Tibial nerve (tissue), 3 donors: ENCODE data around the gene DHX34.

Source experiments
- POLR2A ChIP-seq, 2 donors: fragments of 450-650 bp; IDR thresholded peaks; one replicate each; pipeline ENCODE4 v1.6.1; 2017; ENCODE audit warnings: antibody characterized with exemption in 2 of 2, mild to moderate bottlenecking in 2 of 2, moderate library complexity in 2 of 2
- TF ChIP-seq, protein P1 (sequence below), 5 experiments: fragments of 200-600 bp in 3 of 5; fragments of 450-650 bp in 2 of 5; sonication (generic) in 3 of 5; IDR thresholded peaks; one replicate each; pipeline ENCODE4 v1.5.1; 2016 to 2019; ENCODE audit warnings: antibody characterized with exemption in 5 of 5, mild to moderate bottlenecking in 3 of 5, moderate library complexity in 2 of 5

DNA sequence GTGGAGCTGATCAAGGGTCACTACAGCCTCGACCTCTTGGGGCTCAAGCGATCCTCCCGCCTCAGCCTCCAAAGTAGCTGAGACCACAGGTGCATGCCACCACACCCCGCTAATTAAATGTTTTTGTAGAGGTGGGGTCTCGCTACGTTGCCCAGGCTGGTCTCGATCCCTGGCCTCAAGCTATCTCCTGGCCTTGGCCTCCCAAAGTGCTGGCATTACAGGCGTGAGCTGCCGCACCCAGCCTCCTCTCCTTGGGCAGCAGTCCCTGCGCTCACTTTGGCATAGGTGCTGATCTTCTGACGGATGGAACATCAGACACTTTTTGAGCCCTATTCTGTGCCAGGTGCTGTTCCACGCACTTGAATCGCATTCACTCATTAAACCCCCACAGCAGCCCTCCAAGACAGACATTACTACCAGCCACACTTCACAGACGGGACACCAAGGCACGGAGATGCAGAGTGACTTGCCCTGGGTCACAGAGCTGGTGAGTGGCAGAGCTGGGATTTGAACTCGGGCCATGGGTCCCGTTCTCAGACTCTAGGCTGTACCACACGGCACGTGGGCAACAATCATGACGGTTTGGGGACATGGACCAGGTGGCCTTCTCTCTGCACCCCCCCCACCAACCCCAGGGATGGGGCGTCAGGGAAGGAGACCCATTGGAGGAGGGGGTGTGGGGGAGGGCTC is 67.0 kb downstream of the DHX34 start:
- TF ChIP-seq, protein P1, sequence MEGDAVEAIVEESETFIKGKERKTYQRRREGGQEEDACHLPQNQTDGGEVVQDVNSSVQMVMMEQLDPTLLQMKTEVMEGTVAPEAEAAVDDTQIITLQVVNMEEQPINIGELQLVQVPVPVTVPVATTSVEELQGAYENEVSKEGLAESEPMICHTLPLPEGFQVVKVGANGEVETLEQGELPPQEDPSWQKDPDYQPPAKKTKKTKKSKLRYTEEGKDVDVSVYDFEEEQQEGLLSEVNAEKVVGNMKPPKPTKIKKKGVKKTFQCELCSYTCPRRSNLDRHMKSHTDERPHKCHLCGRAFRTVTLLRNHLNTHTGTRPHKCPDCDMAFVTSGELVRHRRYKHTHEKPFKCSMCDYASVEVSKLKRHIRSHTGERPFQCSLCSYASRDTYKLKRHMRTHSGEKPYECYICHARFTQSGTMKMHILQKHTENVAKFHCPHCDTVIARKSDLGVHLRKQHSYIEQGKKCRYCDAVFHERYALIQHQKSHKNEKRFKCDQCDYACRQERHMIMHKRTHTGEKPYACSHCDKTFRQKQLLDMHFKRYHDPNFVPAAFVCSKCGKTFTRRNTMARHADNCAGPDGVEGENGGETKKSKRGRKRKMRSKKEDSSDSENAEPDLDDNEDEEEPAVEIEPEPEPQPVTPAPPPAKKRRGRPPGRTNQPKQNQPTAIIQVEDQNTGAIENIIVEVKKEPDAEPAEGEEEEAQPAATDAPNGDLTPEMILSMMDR (IDR thresholded peaks at IDR 0.05): no peak
- TF ChIP-seq POLR2A (IDR thresholded peaks at IDR 0.05): no peak
